HG03457 (cell line): ENCODE data around the gene PARP15.

Source experiments
- ATAC-seq: cut with Tn5 transposase; IDR thresholded peaks from one replicate; pipeline ENCODE4 v1.9.1; 2021; ENCODE audit warnings: moderate number of reproducible peaks; ENCODE audit not compliant: unreplicated experiment

Gene PARP15

GRCh38 chr3:122568755-122569154, 8.7 kb upstream of the PARP15 start:
- no peak for ATAC-seq

DNA sequence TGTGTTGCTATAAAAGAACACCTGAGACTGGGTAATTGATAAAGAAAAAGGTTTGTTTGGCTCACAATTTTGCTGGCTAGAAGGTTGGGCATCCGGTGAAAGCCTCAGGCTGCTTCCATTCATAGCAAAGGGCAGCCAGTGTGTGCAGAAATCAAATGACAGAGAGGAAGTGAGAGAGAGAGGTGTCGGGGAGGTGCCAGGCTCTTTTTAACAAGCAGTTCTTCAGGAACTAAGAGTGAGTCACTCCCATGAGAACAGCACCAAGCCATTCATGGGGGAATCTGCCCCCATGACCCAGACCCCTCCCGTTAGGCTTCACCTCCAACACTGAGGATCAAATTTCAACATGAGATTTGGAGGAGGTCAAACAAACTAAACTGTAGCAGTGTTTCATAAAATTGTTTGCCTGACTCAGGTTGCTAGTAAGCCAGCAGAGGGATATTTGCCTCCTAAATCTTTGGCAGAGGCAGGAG, 4.5 kb upstream of the PARP15 start:
- ATAC-seq: no peak

DNA sequence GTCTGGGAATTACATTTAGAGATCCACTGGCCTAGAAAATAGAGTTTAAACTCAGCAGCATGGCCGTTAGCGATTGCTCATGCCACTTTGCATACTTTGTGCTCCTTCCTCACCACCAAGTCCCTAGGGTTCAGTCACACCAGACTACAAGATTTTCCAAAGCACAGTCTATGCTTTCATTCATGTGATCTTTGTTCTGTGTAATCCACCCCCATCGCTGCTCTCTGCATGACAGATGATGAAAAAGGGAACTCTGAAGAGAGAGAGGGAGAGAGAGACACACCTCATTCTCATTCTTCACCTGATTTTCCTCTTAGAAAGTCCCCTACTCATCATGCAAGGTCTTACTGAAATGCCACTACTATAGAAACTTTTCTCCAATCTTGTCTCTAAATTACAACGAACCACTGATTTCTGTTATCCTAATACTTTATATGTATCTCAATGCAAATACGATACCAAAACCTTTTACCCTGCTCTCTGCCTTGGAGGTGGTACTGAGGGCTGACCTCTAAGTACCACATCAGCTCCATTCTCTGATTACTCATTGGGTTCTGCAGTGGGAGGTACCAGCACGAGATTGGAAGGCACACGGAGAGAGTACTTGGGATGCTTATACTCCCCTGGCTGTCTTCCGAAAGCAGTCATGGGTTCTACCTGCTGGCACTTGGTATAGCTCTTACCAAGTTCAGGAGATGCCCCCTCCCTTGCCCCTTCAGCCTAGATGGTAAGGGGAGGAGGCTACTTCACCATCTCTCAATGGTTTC, 1.1 kb upstream of the PARP15 start:
- peak; percentile 85 for ATAC-seq

- no peak for ATAC-seq
Measured at GRCh38 chr3:122578069-122578740, 755 bp downstream of the PARP15 start.

DNA sequence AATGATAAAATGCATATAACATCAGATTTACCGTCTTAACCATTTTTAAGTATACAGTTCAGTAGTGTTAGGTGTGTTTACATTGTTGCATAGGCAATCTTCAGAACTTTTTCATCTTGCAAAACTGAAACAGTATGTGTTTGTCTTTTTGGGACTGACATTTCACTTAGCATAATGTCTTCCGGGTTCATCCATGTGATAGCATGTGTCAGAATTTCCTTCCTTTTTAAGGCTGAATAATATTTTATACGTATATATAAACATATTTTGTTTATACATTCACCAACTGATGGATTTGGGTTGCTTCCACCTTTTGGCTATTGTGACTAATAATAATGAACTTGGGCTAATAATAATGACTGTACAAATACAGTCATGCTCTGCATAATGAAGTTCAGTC, 3.0 kb downstream of the PARP15 start:
- ATAC-seq: no peak

DNA sequence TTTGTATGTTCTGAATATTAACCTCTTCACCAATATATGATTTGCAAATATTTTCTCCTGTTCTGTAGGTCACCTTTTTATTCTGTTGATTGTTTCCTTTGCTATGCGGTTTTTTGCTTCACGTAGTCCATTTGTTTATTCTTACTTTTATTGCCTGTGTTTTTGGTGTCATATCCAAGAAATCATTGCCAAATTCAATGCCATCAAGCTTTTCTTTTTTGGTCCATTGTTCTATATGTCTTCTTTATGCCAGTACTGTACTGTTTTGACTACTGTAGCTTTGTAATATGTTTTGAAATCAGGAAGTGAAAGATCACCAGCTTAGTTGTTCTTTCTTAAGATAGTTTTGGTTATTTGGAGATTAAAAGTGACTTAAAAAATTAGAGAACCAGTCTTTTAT, 4.2 kb downstream of the PARP15 start:
- ATAC-seq: no peak

- ATAC-seq: no peak
Measured at GRCh38 chr3:122582390-122582789, 4.9 kb downstream of the PARP15 start.

GRCh38 chr3:122586098-122586497, 8.6 kb downstream of the PARP15 start:
- no peak for ATAC-seq

GRCh38 chr3:122586773-122587485, 9.5 kb downstream of the PARP15 start:
- no peak for ATAC-seq

DNA sequence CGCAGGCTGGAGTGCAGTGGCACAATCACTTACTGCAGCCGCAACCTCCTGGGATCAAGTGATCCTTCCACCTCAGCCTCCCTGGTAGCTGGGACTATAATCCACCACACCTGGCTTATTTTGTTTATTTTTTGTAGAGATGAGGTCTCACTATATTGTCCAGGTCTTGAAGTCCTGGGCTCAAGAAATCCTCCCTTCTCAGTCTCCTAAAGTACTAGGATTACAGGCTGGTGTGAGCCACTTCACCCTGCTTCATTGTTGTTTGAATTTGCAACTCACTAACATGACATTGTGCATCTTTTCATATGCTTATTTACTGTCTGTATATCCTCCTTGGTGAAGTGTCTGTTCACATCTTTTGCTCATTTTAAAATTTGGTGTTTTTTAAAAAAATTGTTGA, 10.1 kb downstream of the PARP15 start:
- ATAC-seq: no peak

DNA sequence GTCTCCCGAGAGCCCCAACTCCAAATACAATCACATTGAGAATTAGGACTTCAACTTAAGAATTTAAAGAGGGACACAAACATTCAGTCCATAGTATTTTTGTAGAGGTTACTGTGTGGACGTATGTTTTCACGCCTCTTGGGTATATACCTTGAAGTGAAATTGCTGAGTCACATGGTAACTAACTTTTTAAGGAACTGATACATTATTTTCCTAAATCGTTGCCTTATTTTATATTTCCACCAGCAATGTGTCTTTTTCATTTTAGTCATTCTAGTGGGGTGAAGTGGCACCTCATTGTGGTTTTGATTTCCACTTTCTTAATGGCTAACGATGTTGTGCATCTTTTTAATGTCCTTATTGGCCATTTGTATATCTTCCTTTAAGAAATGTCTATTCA, 11.8 kb downstream of the PARP15 start:
- ATAC-seq: peak; percentile 60

- ATAC-seq: no peak
Measured at GRCh38 chr3:122590610-122591009, 13.2 kb downstream of the PARP15 start.

DNA sequence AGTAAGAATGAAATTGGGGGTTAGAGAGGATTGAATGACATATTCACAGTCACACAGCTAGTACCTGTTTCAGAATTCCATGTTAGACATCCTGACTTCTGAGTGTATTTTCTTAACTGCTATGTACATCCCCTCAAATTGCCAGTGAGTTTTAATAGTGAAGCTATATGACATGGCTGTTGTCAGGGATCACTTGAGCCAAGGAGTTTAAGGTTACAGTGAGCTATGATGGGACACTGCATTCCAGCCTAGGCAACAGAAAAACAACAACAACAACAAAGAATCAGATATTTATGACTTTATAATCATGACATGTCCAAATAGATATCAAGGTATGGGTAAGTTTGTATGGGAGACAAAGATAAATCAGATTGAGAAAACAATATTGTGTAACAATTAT, 16.6 kb downstream of the PARP15 start:
- ATAC-seq: no peak

GRCh38 chr3:122598151-122598550, 20.7 kb downstream of the PARP15 start:
- no peak for ATAC-seq

DNA sequence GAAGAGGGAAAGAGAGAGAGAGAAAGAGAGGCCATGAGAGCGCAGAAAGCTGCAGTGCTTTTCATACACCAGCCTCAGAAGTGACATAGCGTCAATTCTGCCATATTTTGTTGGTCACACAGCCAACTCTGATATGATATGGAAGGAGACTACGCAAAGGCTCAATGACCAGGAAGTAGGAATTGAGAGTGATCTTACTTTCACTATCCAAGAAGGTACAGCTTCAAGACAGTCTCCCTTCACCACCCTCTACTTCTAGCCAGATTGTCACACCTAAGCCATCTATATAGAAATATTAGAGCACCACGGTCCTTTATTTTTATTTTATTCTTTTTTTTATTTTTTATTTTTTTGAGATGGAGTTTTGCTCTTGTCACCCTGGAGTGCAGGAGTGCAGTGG, 21.1 kb downstream of the PARP15 start:
- no peak for ATAC-seq

GRCh38 chr3:122602011-122602710, 24.7 kb downstream of the PARP15 start:
- no peak for ATAC-seq

DNA sequence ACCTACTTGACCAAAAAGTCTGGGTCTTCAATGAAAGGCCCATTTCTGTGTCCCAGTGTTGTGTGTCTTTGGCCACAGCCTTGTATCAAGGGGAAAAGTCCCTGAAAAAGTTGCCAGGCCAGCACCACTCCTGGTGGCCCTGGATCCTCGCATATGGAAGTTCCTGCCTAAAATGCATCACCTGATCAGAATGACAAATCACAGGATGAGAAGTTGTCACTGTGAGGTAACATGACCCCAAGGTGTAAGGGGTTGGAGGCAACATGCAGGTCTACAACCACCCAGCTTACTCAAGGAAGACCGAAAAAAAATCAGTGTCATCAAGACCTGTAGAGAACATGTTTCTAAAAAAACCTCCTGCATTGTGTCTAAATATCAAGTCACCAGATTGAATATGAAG, 25.6 kb downstream of the PARP15 start:
- ATAC-seq: no peak

- no peak for ATAC-seq
Measured at GRCh38 chr3:122606330-122606729, 28.9 kb downstream of the PARP15 start.

GRCh38 chr3:122608916-122609315, 31.5 kb downstream of the PARP15 start:
- no peak for ATAC-seq

- ATAC-seq: peak; percentile 89
Measured at GRCh38 chr3:122609798-122610559, 32.5 kb downstream of the PARP15 start.
